ENCODE results near the gene RNF150. TPM values are rescaled to one million over a fixed set of nuclear protein-coding genes. Genes with fewer than 3 reads are reported as not detected.
A peak's percentile ranks its signal among the peaks of the same experiment; 100 is the strongest.

The RNF150 gene
- total and polyA plus RNA-seq, 3 donors from 2014 or later = 4.7 to 7.8 (median 6.5) TPM

DNA sequence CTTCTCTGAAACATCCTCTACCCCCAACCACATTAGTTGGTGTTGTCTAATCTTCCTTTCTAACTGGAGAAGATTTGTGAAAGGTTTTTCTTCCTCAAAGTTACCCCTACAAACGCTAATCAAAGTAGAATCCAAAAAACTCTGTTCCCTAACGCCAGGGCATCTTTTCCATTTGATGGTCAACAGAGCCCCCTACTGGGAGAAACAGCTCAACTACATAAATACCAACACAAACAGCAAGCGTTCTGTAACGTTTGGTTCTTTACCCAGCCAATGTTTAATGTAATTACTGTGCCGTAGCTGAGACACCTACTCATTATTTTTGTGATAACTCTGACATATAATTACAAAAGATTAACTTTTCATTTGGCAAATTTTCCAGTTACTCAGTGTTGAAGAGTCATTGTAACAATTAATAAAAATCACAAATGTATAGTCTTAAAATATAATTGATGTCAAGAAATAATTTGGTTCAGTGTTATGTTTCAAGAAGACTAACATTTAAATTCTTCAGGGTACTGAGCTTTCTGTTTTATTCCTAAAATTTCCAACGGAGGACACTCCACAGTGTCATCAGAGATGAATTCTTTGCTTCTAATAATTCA is 282.1 kb downstream of the RNF150 start:
- Histone ChIP-seq H3K9me3 (no peaks in the 10 kb centered on the region), H3K36me3 (ENCODE audit: low read depth, missing control alignments) (no peaks in the 10 kb centered on the region), H3K27ac (no peak overlapping the region), H3K4me1 (no peaks in the 10 kb centered on the region), H3K4me3 (no peak overlapping the region), H3K27me3 (no peaks in the 10 kb centered on the region)
- WGBS, 2 donors = 7 to 8% methylated on average over 6 of the region's 6 CpGs
- peak; percentile 65 for DNase-seq
- no peak for TF ChIP-seq POLR2A (IDR thresholded peaks at IDR 0.05)
- TF ChIP-seq, protein P1, sequence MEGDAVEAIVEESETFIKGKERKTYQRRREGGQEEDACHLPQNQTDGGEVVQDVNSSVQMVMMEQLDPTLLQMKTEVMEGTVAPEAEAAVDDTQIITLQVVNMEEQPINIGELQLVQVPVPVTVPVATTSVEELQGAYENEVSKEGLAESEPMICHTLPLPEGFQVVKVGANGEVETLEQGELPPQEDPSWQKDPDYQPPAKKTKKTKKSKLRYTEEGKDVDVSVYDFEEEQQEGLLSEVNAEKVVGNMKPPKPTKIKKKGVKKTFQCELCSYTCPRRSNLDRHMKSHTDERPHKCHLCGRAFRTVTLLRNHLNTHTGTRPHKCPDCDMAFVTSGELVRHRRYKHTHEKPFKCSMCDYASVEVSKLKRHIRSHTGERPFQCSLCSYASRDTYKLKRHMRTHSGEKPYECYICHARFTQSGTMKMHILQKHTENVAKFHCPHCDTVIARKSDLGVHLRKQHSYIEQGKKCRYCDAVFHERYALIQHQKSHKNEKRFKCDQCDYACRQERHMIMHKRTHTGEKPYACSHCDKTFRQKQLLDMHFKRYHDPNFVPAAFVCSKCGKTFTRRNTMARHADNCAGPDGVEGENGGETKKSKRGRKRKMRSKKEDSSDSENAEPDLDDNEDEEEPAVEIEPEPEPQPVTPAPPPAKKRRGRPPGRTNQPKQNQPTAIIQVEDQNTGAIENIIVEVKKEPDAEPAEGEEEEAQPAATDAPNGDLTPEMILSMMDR (IDR thresholded peaks at IDR 0.05) = peak; percentile 76 to 78 (median 78)
- intact Hi-C loops (cut with DNase I; ENCODE audit: low total_unique reads) = loop anchor here (10.0 kb wide), 1 partner anchor 486 kb away; no protein-coding TSS in a partner anchor

DNA sequence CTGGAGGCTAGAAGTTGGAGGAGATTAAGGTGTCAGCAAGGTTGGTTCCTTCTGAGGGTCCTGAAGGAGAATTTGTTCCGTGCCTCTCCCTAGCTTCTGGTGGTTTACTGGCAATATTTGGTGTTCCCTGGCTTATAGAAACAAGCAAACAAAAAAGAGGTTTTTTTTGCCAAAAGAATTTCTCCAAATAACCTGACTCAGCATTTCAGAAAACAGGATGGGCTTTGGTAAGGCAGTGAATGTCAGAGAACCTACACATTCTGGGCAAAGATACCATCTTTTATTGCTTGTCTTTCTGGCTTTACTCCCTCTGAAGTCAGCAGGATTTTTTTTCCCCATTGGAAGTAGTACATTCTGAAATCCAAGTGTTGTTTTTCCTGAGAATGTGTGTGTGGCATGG is 283.7 kb downstream of the RNF150 start:
- intact Hi-C loops (cut with DNase I; ENCODE audit: low total_unique reads) = no loop called here
- H3K36me3 ChIP-seq (ENCODE audit: low read depth, missing control alignments) = no peaks in the 10 kb centered on the region
- TF ChIP-seq POLR2A (IDR thresholded peaks at IDR 0.05) = no peak
- WGBS, 2 donors = 71 to 79% methylated on average over 1 of the region's 1 CpG
- no peak overlapping the region for H3K4me3 ChIP-seq
- no peaks in the 10 kb centered on the region for H3K4me1 ChIP-seq
- no peak for DNase-seq
- no peaks in the 10 kb centered on the region for H3K27me3 ChIP-seq
- H3K27ac ChIP-seq = no peak overlapping the region
- H3K9me3 ChIP-seq = no peaks in the 10 kb centered on the region

DNA sequence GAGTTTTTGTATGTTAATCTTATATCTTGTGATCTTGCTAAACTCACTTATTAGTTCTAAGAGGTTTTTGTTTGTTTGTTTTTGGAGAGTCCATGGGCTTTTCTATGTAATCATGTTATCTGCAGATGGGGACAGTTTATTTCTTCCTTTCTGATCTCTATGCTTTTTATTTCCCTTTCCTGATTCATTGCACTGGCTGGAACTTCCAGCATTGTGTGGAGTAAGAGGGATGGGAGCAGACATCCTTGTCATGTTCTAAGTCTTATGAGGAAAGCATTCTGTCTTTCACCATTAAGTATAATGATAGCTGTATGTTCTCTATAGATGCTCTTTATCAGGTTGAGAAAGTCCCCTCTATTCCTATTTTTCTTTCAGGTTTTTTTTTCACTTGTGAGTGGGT is 286.5 kb downstream of the RNF150 start:
- no peak overlapping the region for H3K27ac ChIP-seq
- intact Hi-C loops (cut with DNase I; ENCODE audit: low total_unique reads) = no loop called here
- H3K4me1 ChIP-seq = no peaks in the 10 kb centered on the region
- TF ChIP-seq, protein P1 (IDR thresholded peaks at IDR 0.05) = no peak
- TF ChIP-seq POLR2A (IDR thresholded peaks at IDR 0.05) = no peak
- no peak for DNase-seq
- H3K36me3 ChIP-seq (ENCODE audit: low read depth, missing control alignments) = no peaks in the 10 kb centered on the region
- no peaks in the 10 kb centered on the region for H3K27me3 ChIP-seq
- no peak overlapping the region for H3K4me3 ChIP-seq
- H3K9me3 ChIP-seq = no peaks in the 10 kb centered on the region

DNA sequence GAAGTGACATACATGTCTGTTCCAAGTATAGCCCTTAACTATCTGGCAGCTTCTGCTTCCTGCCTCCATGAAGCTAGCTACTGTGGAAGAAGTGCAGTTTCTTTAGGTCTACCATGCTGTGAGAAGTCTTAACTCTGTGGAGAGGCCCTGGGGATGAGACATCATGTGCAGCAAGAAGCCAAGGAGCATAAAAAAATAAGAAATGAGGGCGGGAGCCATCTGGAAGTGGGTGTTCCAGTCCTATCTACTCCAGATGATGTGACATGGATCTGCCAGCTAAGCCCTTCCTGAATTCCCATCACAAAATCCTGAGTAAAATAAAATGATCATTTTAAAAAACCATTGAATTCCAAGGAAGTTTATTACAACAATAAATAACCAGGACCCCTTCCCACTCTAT is 289.2 kb downstream of the RNF150 start:
- H3K27ac ChIP-seq = no peak overlapping the region
- no peak for DNase-seq
- intact Hi-C loops (cut with DNase I; ENCODE audit: low total_unique reads) = no loop called here
- H3K9me3 ChIP-seq = no peaks in the 10 kb centered on the region
- H3K4me3 ChIP-seq = no peak overlapping the region
- 61 to 74% methylated on average over 1 of the region's 1 CpG for WGBS, 2 donors
- TF ChIP-seq, protein P1 (IDR thresholded peaks at IDR 0.05) = no peak
- no peak for TF ChIP-seq POLR2A (IDR thresholded peaks at IDR 0.05)
- H3K36me3 ChIP-seq (ENCODE audit: low read depth, missing control alignments) = no peaks in the 10 kb centered on the region
- no peaks in the 10 kb centered on the region for H3K27me3 ChIP-seq
- no peaks in the 10 kb centered on the region for H3K4me1 ChIP-seq

DNA sequence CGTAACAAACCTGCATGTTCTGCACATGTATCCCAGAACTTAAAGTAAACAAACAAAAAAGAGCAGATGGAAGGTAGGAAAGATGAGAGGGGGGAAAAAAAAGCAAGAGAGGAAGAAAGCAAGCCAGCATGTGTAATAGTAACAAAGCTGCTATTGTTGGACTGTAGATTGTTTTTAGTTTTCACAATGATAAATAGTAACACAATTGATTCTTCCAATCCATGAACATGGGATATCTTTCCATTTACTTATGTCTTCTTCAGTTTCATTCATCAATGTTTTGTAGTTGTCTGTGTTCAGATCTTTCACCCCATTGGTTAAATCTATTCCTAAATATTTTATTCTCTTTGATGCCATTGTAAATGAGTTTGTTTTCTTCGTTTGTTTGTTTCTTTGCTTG is 292.1 kb downstream of the RNF150 start:
- intact Hi-C loops (cut with DNase I; ENCODE audit: low total_unique reads) = no loop called here
- Histone ChIP-seq H3K4me3 (no peak overlapping the region), H3K4me1 (no peaks in the 10 kb centered on the region), H3K36me3 (ENCODE audit: low read depth, missing control alignments) (no peaks in the 10 kb centered on the region), H3K27me3 (no peaks in the 10 kb centered on the region), H3K9me3 (no peaks in the 10 kb centered on the region), H3K27ac (no peak overlapping the region)
- 85 to 89% methylated on average over 2 of the region's 2 CpGs for WGBS, 2 donors
- no peak for TF ChIP-seq POLR2A (IDR thresholded peaks at IDR 0.05)
- no peak for DNase-seq
